Natural killer cell (primary cell): ENCODE measurements around the gene MED13L. TPM values are rescaled to one million over a fixed set of nuclear protein-coding genes. Genes with fewer than 3 reads are reported as not detected.

Source experiments
- ATAC-seq, 3 donors: fragments of 150-1000 bp in 2 of 3; fragments of 200-7000 bp in 1 of 3; cut with Tn5 transposase; 1 replicate in 1 of 3; 2 replicates in 2 of 3; pipeline ENCODE4 v1.10.0; 2021; ENCODE audit warnings: mild to moderate bottlenecking in 2 of 3, moderate library complexity in 2 of 3
- DNase-seq, 2 donors: peaks; one replicate each; pipeline versions ENCODE4 v3.0.0 to v3.0.0-alpha.2; 2013 to 2021; ENCODE audit warnings: mixed read lengths in 1 of 2
- H3K27ac ChIP-seq: one replicate; pipeline ENCODE4 v1.5.1; 2013; ENCODE audit warnings: mild to moderate bottlenecking, low read length
- H3K27me3 ChIP-seq: one replicate; pipeline ENCODE4 v1.6.1; 2013; ENCODE audit warnings: low read length; ENCODE audit not compliant: control insufficient read depth, insufficient read depth
- H3K36me3 ChIP-seq: one replicate; pipeline ENCODE4 v1.6.1; 2013; ENCODE audit warnings: low read length; ENCODE audit not compliant: control insufficient read depth, insufficient read depth
- H3K4me1 ChIP-seq: one replicate; pipeline ENCODE4 v1.6.1; 2013; ENCODE audit warnings: low read length; ENCODE audit not compliant: control insufficient read depth, insufficient read depth
- H3K4me3 ChIP-seq: one replicate; pipeline ENCODE4 v1.5.1; 2013; ENCODE audit warnings: low read length
- H3K9me3 ChIP-seq: one replicate; pipeline ENCODE4 v1.6.1; 2013; ENCODE audit warnings: low read length; ENCODE audit not compliant: control insufficient read depth, insufficient read depth
- H3K27ac Mint-ChIP-seq, 2 donors: one replicate each; pipeline ENCODE4 v1.8.0; 2022; ENCODE audit warnings: mild to moderate bottlenecking in 2 of 2, mixed read lengths in 2 of 2, moderate library complexity in 1 of 2
- H3K27me3 Mint-ChIP-seq, 2 donors: one replicate each; pipeline ENCODE4 v1.8.0; 2022; ENCODE audit warnings: low read depth in 2 of 2, mixed read lengths in 2 of 2
- H3K36me3 Mint-ChIP-seq: one replicate; pipeline ENCODE4 v1.8.0; 2022; ENCODE audit warnings: mixed read lengths
- H3K4me1 Mint-ChIP-seq, 2 donors: one replicate each; pipeline ENCODE4 v1.8.0; 2022; ENCODE audit warnings: mixed read lengths in 2 of 2
- H3K4me3 Mint-ChIP-seq: one replicate; pipeline ENCODE4 v1.8.0; 2022; ENCODE audit warnings: mild to moderate bottlenecking, moderate library complexity, mixed read lengths
- H3K9me3 Mint-ChIP-seq, 2 donors: one replicate each; pipeline ENCODE4 v1.8.0; 2022; ENCODE audit warnings: mixed read lengths in 2 of 2
- WGBS: methylation state at CpG from one replicate; pipeline ENCODE4 v1.1.7; 2013; ENCODE audit warnings: missing lambda C conversion rate; ENCODE audit not compliant: insufficient coverage; 5-methylcytosine and 5-hydroxymethylcytosine counted together
- intact Hi-C: fragments of 100-400 bp; cut with micrococcal nuclease; formaldehyde crosslinking; loops from one replicate; pipeline ENCODE4 v1.14.2; 2022
- total RNA-seq, 4 donors: library from RNA; stranded (reverse); fragments of 120-200 nt in 1 of 4; gene quantifications; one replicate each; pipeline versions ENCODE4 v1.2.3 to v1.2.4, GENCODE V29; 2013 to 2022
- TF ChIP-seq, protein P1 (sequence below): fragments of 200-600 bp; IDR thresholded peaks from one replicate; pipeline ENCODE4 v1.8.0; 2022; ENCODE audit warnings: antibody characterized with exemption

The MED13L gene
- total RNA-seq, 3 donors from 2014 or later (not counting 1 experiment from before 2014, with no cell fraction given) = 237 to 316 (median 240) TPM

DNA sequence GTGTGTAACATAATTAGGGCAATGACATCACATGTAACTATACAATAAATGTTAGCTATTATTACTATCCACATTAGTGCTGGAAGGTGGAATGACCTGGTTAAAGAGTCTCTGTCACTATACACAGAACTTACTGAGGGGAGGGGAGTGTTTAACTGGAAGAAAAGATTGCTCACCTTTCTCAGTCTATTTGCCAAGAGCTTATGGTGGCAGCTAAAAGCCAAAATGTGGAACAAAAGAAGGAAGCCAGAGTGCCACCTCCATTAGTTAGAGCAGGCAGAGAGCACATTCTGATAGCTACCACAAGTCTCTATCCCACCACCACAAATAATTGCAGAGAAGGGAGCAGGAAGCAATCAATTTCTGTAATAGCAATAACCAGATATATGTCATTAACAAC is 124.4 kb downstream of the MED13L start:
- H3K4me3 ChIP-seq = no peak overlapping the region
- Mint-ChIP-seq H3K36me3 (no peaks in the 10 kb centered on the region), H3K9me3 (no peaks in the 10 kb centered on the region), H3K4me3 (no peak overlapping the region), H3K27me3 (no peaks in the 10 kb centered on the region), H3K4me1 (peaks cover 64 to 66% of the 10 kb centered on the region in 2 donors), H3K27ac (peak overlapping the region; percentile 12 to 37)
- ATAC-seq = no peak
- no peaks in the 10 kb centered on the region for H3K36me3 ChIP-seq
- no peaks in the 10 kb centered on the region for H3K9me3 ChIP-seq
- TF ChIP-seq, protein P1, sequence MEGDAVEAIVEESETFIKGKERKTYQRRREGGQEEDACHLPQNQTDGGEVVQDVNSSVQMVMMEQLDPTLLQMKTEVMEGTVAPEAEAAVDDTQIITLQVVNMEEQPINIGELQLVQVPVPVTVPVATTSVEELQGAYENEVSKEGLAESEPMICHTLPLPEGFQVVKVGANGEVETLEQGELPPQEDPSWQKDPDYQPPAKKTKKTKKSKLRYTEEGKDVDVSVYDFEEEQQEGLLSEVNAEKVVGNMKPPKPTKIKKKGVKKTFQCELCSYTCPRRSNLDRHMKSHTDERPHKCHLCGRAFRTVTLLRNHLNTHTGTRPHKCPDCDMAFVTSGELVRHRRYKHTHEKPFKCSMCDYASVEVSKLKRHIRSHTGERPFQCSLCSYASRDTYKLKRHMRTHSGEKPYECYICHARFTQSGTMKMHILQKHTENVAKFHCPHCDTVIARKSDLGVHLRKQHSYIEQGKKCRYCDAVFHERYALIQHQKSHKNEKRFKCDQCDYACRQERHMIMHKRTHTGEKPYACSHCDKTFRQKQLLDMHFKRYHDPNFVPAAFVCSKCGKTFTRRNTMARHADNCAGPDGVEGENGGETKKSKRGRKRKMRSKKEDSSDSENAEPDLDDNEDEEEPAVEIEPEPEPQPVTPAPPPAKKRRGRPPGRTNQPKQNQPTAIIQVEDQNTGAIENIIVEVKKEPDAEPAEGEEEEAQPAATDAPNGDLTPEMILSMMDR = no peak
- no peak for DNase-seq
- H3K27ac ChIP-seq = no peak overlapping the region
- H3K4me1 ChIP-seq = peaks cover 2% of the 10 kb centered on the region
- no peaks in the 10 kb centered on the region for H3K27me3 ChIP-seq
- intact Hi-C loops = no loop called here

DNA sequence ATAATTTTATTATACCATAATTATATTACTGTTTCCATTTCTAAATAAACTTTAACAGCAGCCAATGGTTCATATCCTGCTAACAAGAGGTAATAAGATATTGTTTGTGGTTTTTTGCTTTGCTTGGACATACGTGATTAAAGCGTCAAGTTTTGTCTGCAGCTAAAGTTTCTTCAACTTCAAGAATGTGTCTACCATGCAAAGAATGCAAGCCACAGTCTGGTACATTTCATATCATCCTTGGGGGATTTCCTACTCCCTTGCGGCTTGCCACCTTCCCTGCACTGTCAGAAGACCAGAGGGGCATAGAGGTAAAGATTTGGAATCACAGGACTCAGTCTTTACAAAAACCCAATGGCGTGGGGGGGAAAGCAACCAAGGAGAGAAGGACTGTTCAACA is 125.2 kb downstream of the MED13L start:
- intact Hi-C loops = no loop called here
- Mint-ChIP-seq H3K36me3 (no peaks in the 10 kb centered on the region), H3K27me3 (no peaks in the 10 kb centered on the region), H3K4me3 (no peak overlapping the region), H3K27ac (peak overlapping the region; percentile 7 to 32), H3K9me3 (no peaks in the 10 kb centered on the region), H3K4me1 (peaks cover 55 to 58% of the 10 kb centered on the region in 2 donors)
- TF ChIP-seq, protein P1 = no peak
- H3K27me3 ChIP-seq = no peaks in the 10 kb centered on the region
- ATAC-seq = peak; percentile 76 to 93 (median 88)
- H3K4me3 ChIP-seq = no peak overlapping the region
- peak in 1 of 2 donors; percentile 48 for DNase-seq
- H3K27ac ChIP-seq = no peak overlapping the region
- no peaks in the 10 kb centered on the region for H3K9me3 ChIP-seq
- WGBS = 42% methylated on average over 3 of the region's 4 CpGs
- H3K4me1 ChIP-seq = peaks cover 2% of the 10 kb centered on the region
- no peaks in the 10 kb centered on the region for H3K36me3 ChIP-seq

DNA sequence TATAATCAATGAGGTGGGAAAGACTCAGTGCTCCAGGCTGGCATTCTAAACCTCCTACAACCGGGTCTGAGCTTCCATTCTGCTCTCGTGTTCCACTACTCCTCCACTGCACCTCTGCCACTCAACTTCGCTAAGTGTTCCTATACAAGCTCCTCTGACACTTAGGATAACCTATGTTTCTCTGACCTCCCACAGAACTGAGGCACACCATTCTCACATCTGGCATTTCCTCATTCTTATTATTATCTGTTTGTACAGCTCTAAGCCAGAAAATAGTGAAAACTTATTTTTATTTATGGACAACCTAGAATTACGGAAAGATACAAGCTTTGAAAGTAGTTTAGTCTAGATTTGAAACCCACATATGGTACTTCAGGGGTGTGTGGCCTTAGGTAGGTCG is 127.0 kb downstream of the MED13L start:
- TF ChIP-seq, protein P1 = no peak
- DNase-seq = no peak
- Histone ChIP-seq H3K27me3 (no peaks in the 10 kb centered on the region), H3K9me3 (no peaks in the 10 kb centered on the region), H3K36me3 (no peaks in the 10 kb centered on the region), H3K4me1 (peaks cover 2% of the 10 kb centered on the region), H3K4me3 (no peak overlapping the region), H3K27ac (no peak overlapping the region)
- Mint-ChIP-seq H3K27me3 (no peaks in the 10 kb centered on the region), H3K36me3 (no peaks in the 10 kb centered on the region), H3K9me3 (no peaks in the 10 kb centered on the region), H3K4me1 (peaks cover 49 to 53% of the 10 kb centered on the region in 2 donors), H3K27ac (peak overlapping the region; percentile 32 to 57), H3K4me3 (no peak overlapping the region)
- no peak for ATAC-seq
- WGBS = 97% methylated on average over 4 of the region's 5 CpGs
- intact Hi-C loops = no loop called here

DNA sequence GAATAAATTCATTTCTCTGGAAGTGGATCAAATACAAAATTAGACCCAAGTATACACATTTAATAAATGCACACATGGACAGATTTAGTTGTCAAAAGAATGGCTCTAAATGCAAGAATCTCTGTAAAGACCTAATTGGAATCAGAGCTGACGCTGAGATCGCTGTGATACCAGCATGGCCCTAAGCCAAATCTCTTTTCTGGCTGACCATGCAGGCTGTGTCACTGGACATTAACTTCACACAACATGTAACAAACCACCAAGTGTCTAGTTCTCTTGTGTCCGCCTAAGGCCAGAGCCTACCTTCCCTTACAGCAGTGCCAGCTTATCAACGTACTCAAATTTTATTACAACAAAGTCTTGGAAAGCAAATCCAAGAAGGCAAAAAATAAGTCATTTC is 127.5 kb downstream of the MED13L start:
- Mint-ChIP-seq H3K27me3 (no peaks in the 10 kb centered on the region), H3K27ac (peak overlapping the region in 1 of 2 donors; percentile 57), H3K9me3 (no peaks in the 10 kb centered on the region), H3K36me3 (no peaks in the 10 kb centered on the region), H3K4me3 (no peak overlapping the region), H3K4me1 (peaks cover 50 to 55% of the 10 kb centered on the region in 2 donors)
- Histone ChIP-seq H3K27ac (no peak overlapping the region), H3K4me1 (peaks cover 2% of the 10 kb centered on the region), H3K9me3 (no peaks in the 10 kb centered on the region), H3K36me3 (no peaks in the 10 kb centered on the region), H3K27me3 (no peaks in the 10 kb centered on the region), H3K4me3 (no peak overlapping the region)
- intact Hi-C loops = no loop called here
- TF ChIP-seq, protein P1 = no peak
- ATAC-seq (no peak), DNase-seq (no peak)
- WGBS = 100% methylated on average over 4 of the region's 4 CpGs
